Measurements from ENCODE around the gene PLCB4.

The PLCB4 gene

DNA sequence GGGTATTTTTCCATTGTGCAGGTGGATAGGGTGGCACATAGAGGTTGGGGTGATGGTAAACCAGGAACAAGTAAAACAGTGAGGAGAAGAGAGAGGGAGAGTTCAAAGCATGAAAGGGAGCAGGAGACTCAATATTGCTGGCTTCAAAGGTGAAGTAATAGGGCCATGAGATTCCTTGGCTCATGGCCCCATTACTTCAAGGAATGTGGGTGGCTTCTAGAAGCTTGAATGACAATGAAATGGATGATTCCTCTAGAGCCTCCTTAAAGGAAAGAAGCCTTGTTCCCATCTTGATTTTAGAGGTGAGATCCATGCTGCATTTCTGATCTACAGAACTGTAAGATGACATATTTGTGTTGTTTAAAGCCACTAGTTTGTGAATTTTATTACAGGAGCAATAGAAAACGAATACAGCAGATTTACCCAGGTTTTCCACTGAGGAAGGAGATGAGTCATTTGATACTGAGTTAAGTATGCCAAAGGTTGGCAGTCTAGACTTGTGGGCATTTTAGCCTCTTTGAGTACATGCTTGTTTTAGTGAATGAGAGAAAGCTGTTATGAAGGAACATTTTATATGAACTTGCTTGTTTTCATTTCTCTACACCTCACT, 110.4 kb downstream of the PLCB4 start:
- DNase-seq (ENCODE audit: low read depth in 2 of 2) = no peak

DNA sequence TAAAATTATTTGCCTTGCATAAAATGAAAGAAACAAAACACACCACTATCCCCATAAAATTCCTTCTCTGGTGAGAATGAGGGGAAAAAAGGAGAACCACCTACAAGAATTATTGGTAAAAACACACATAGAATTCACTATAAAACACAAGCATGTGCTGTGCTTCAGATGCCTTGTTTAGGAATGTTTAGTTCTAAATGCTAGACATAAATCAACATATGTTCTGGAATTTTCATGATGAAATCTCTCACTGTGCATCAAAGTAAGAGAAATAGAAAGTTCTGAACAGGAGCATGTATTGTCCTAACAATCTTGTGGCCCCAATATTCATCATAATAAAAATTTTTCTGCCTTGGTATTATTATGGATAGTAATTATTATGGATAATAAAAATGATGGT, 111.0 kb downstream of the PLCB4 start:
- DNase-seq (ENCODE audit: low read depth in 2 of 2) = no peak

DNA sequence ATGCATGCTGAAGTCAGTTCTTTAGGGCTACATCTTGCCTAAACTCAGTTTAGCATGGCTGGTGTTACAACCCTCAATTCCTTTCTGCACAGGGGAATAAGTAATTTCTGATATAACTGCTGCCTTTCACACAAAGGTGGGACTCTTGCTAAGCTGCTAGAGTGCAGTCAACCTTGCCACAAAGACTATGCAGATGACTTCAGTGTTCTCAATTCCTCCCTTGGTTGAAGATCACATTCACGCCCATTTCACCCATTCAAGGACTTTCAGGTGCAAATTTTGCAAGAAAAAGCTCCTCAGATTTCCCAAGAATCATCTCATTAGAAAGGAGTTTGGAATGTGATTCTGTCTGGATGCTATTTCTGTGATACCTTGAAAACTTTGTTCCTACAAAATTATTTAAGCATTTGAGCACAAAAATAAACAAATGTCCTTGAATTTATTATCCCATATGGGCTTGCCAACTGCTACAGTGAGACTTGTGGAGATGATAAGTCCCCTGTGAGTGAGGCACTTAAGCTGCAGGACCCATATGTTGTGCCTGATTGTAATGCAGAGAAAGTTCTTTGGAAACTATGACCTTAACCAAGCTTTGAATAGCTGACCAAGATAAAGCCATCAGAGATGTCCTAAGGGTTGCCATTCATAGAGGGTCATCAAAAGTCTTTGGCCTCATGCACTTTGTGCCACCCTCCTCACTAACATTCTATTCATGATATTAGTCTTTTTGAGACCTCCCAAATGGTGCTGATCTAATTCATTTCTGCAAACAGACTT, 111.8 kb downstream of the PLCB4 start:
- DNase-seq (ENCODE audit: low read depth in 2 of 2) = no peak

DNA sequence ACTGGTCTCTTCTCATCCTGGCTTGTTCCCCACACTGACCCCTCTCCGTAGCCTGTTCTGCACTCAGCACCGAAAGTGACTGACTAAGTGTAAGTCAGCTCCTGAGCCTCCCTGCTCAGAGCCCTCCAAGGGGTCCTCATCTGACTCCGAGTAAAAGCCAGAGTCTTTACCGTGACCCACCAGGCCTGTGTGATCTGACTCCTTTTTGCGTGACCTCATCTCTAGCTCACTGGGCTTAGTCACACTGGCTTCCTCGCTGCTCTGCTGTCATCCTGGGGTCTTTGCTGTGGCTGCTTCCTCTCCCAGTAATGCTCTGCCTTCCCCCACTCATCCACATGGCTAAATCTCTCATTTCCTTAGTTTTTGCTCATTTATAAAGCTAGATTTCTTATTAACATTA, 116.6 kb downstream of the PLCB4 start:
- no peak for DNase-seq (ENCODE audit: low read depth in 2 of 2)

DNA sequence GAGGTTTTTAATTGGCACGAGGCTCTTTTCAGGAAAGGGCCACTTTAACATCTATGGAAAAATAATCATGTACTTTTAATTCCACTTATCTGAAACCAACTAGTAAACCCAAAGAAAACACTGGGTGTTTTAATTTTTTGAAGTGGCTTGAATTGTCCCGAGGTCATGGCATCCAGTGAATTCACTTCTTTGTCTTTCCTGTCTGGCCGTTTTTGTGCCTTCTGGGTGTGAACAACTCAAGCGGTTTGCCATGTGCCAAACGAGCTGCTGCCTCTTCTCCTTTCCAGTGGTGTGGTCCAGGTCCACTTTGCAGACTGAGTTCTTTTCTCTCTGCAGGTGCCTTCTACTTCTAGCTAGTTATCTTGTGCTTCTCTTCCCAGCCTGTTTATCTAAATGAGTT, 117.5 kb downstream of the PLCB4 start:
- DNase-seq (ENCODE audit: low read depth in 2 of 2) = no peak

DNA sequence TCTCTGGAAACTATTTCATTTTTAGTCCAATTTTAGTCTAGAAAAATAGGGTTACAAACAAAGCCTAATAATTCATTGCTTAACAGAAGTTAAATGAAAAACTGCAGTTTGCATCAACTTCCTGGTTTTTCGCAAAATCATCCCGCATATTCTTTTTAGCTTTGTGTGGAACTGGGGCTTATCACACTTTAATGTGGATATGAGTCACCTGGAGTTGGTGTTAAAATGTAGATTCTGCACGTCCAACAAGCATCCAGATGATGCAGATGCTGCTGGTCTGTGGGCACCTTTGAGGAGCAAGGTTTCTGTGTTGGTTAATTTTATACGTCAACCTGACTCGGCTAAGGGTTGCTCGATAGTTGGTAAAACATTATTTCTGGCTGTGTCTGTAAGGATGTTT, 126.1 kb downstream of the PLCB4 start:
- DNase-seq (ENCODE audit: low read depth in 2 of 2) = no peak

DNA sequence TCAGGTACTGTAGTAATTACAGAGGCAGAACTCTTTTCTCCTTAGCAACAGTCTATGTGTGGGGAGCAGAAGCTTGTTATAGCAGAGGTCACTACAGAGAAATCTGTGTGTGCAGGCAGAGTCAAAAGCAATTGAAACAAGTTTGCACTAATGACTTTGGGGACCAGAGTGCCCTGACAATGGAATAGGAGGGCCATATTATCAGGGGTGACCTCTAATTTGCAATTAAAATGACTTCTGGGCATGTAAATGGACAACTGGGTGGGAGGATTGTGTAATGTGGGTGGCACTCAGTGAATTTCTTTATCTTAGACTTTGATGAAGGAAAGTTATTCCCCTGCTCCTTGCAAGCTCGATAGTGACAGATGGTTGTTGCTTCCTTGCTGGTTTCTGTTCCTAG, 127.2 kb downstream of the PLCB4 start:
- DNase-seq (ENCODE audit: low read depth in 2 of 2) = no peak

DNA sequence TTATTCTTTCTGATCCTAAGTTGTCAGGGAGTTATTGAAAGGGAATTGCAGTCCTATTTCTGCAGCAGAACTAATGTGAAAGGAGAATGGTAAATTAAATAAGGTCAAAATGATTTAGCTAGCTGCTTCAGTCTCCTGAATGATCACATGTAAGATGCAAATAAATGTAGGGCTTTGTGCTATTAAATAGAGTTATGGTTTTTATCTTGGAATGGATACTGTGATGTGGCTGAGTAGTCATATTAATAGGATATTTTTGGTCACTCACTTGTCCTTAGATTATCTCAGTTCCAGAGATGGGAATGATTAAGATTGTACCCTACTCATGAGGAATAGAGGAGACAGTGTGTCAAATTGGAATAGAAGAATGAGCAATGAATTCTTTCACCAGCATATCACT, 129.6 kb downstream of the PLCB4 start:
- no peak for DNase-seq (ENCODE audit: low read depth in 2 of 2)

DNA sequence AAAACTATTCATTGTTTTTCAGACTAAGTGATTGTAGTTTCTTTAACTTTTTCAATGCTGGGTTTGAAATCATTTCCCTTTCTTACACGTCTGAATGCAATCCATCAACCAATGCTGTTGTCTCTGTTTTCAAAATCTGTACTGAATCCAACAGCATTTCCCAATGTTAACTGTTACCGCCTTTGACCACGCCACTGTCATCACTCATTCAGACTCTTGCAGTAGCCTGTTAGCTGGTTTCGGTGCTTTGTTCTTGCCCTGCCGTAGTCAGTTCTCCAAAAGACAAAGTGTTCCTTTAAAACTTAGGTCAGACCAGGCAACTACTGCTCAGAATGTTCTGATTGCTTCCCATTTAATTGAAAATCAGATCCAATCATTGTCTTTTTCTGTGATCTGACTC, 131.3 kb downstream of the PLCB4 start:
- DNase-seq (ENCODE audit: low read depth in 2 of 2) = no peak

DNA sequence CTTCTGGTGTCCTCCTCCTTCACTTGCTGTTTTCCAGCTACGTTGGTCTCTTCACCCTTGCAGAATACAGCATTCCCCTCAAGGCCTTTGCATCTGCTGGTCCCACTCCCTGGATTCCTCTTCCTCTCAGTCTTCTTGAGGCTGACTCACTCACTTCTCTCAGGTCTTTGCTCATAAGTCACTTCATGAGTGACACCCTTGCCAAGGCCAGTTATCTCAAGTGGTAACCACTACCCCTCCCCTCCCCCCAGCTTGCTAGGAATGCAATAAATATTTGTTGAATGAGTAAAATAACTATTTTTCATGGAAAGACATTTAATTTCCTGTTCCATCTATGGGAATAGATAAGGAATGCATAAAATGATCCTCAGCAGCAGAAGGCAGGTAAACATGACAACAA, 131.7 kb downstream of the PLCB4 start:
- DNase-seq (ENCODE audit: low read depth in 2 of 2) = no peak

DNA sequence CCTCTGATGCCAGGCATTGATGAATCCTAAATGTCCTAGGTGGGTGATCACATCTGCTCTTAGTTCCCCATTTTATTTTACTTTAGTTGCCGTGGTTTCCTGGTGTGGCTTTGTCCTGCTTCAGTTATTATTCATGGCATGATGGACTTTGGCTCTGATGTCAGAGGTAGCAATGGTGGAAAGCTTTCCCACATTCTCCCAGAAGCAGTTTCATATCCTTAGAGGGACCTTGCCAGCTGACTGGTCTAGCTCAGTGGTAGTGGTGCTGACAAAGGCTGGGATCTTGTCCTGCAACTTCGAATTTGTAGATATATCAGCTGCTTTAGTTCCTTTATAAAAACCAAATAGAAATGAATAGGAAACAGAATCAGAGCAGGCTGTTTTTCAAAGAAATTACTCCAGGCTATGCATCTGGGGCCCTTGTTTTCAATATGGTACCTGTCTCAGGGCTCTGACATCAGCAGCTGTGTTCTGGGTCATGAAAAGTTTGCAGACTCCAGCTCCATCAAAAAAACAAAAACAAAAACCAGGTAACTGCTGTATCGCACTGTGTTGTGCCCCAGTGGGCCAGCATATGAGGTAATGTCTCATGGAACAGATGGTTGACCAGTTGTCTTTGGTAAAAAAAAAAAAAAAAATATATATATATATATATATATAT, 133.7 kb downstream of the PLCB4 start:
- no peak for DNase-seq (ENCODE audit: low read depth in 2 of 2)

DNA sequence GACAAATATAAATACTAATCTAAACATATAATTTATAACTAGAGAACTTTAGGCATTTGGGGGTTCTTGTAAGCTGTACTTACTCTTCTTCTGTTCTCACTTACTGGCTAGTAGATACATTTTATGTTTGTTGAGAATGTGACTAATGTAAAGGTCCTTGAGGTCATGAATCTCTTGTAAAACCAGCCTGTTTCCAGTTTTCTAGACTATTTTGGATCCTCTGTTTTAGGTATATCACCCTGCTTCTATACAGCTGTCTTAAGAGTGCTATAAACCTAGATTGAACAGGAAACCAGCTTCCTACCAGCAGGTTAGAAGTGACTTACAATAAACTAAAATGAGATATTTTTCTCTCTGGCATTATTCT, 134.2 kb downstream of the PLCB4 start:
- DNase-seq (ENCODE audit: low read depth in 2 of 2) = no peak

DNA sequence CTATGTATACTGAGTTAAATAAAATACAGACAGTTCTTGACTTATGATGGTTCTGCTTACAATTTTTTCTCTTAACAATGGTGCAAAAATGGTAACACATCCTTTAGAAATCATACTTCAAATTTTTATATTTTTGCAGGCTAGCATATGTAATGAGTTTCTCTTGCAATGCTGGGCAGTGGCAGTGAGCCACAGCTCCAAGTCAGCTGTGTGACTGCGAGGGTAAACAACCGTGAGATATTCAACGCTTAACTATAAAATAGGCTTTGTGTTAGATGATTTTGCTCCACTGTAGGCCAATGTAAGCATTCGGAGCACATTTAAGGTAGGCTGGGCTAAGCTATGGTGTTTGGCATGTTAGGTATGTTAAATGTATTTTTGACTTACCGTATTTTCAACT, 136.1 kb downstream of the PLCB4 start:
- no peak for DNase-seq (ENCODE audit: low read depth in 2 of 2)

DNA sequence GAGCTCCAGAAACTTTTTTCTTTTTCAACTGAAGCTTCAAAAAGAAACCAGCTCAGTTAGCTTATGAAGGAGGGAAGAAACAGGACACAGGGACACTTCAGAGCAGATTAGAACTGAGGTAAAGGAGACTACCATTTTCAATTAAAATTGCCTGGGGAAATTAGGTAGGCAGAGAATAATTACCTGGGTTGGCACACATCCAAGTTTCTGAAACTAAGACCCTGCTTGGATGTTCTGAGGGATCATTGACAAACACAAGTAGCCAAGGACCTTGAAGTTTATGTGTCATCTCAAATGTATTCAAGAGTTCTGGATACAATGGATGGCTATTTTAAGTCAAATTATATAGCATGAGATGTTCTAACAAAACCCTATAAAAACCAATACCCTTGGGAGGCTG, 137.6 kb downstream of the PLCB4 start:
- DNase-seq (ENCODE audit: low read depth in 2 of 2) = no peak

DNA sequence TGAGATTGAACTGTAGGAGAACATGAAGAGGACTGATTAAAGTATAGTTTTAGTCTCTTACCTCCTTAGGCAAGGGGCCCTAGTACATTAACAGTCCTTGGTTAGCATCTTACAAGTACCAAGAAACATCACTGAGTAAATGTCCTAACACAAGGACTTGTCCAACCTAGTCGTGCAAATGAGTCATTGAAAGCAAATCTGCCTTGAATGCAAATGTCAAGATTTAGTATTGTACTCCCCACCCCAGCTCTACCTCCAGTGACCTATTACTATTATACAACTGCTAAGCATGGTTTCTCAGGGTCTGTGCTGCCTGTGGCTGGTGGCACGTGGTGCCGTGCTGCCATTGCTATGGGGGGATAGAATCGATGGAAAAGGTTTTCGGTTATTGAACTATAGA, 138.4 kb downstream of the PLCB4 start:
- no peak for DNase-seq (ENCODE audit: low read depth in 2 of 2)

DNA sequence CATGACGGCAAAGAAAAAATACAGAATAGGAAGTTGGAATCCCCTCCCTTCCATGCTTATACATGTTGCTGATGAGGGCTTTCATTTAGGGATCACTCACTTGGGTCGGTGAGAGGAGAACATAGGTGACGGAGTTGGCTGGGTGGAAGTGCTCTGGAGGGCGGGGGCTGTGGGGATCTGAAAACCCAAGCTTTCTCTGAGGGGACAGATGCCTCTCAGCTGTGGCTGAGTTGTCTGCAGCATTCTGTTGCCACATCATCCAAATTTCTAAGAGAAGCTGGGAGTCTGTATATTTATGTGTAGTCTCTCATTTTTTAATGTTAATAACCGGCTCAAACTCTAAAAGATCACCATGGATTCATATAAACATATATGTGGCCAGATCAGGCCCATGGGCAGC, 141.5 kb downstream of the PLCB4 start:
- DNase-seq (ENCODE audit: low read depth in 2 of 2) = no peak

DNA sequence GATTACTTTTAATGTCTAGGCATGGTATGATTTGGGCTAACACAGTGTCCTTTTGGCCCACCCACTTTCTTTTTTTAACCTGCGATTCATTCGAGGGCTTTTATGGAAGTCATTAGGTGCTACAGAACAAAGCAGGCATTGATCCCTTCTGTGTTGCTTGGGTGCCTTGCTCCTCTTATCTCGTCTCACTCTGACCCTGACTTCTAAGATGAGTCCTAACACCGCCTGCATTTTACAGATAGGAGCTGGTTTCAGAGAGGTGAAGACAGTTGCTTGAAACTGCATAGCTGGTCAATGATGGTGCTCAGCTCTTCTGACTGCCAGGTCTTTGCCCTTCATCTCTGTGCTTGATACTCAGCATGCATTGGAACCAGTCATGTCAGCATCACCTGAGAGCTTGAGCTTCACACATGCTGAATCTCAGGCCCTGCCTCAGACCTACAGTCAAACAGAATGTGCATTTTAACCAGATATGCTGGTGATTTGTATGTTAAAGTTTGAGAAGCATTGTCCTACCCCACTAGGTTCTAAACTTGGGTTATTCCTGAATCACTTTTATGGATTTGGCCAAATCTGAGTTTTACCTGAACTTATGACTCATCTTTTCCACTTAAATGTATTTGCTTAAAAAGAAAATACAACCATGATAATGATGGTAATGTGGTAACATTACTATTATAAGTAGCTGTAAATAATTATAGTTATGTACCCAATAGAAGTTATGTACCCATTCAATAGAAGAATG, 142.3 kb downstream of the PLCB4 start:
- no peak for DNase-seq (ENCODE audit: low read depth in 2 of 2)

DNA sequence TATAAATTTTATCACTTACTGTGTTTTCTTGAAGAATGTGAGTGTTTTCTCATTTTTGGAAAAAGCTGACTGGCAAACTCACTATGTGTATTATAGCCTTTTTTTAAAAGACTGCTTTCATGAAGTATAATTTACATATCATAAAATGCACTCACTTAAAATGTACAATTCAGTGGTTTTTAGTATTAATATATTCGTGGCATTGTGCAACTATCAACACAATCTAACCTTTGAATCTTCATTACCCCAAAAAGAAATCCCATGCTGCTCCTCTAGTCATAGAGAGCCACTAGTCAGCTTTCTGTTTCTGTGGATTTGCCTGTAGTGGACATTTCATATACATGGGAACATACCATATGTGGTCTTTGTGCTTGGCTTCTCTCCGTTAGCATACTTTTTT, 143.8 kb downstream of the PLCB4 start:
- DNase-seq (ENCODE audit: low read depth in 2 of 2) = no peak

DNA sequence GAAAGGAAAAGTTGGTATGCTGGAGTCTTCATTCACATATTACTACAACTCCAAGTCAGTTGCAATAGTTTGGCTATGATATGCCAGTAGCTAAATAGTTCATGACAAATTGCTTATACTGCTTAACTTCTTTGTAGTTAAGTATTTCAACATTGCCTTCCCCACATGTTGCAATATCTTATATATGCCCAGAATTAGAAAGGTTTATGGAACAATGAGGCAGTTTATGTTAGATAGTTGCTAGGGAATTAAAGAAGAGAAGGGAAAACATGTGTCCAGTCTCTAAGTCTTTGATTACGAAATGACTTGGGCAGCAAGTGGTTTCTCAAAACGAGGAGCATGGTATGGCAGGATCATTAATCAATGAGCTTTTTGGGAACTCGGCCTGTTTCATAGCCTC, 145.8 kb downstream of the PLCB4 start:
- no peak for DNase-seq (ENCODE audit: low read depth in 2 of 2)

DNA sequence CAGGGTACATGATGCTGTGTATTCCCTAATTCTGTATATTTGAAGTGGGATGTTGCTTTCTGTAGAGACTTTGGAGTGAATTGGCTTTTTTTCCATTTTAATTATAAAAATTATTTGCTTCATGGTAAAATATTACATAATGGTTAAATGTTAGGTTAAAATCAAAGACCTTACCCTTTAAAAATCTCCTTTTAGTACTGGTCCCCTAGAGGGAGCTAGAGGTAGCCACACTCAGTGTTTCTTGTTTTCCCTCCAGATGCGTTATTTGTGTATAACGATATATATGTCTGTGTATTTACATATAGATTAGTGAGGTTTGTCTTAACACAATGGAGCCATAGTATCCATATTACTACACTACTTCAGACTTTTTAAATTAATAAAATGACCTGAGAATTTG, 146.7 kb downstream of the PLCB4 start:
- no peak for DNase-seq (ENCODE audit: low read depth in 2 of 2)

DNA sequence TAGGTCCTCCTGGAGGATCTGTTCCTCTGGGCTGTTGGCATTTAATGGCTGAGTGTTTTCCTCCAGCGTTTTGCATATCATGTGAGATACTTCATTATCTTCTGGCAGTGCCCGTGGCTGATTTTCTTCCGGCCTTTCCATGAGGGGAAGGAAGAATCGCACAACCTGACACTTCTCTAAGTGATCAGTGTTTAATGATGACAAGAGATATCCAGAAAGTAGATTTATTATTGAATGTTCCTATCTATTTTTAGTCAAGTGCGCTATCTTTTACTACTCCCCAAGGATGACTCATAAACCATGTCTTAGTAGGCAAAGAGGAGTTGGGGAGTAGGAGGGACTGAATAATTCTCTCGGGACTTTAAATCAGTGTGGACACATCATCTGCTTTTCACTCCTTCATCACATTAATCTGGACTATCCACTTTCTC, 149.7 kb downstream of the PLCB4 start:
- DNase-seq (ENCODE audit: low read depth in 2 of 2) = no peak

DNA sequence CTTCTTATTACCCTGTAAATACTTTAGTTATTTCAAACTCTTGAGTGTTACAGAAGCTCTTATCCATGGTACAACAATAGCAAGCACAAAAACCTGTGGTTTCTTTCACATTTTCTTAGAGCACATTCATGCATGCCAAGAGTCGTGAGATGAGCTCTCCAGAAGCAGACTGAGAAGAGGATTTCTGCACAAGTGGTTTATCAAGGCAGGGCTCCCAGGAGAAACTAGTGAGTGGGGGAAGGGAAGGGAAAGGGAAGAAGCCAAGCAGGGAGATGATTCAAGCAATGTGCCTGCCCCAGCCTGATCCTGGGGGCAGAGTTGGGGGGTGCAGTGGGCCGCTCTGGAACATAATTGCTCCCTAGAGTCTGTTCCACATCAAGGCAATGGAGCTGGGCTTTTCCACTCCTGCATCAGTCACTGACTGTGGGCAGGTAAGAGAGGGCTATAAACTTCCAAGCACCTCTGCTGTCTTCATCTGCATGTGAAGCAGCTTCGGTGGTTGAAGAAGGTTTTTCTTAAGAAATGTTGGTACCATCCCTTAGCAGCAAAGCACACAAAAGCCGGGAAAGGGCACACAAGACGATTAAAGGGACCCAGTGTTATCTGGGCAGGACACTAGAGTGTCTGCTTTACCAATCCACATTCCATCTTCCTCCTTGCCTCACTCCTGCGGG, 152.1 kb downstream of the PLCB4 start:
- DNase-seq (ENCODE audit: low read depth in 2 of 2) = no peak

Data from stimulated activated CD8-positive, alpha-beta memory T cell treated with anti-CD3 and anti-CD28 coated beads, Interleukin-2, amount 100 ng/mL, for 48 hours (primary cell).